NCI-H187 treated with DMSO at 0.1 percent for 48 hours (cell line): ENCODE results near the gene NANOS3.

Experiments used
- DNase-seq: peaks from one replicate; lab custom pipeline; 2025; lab: John Stamatoyannopoulos, UW

Gene NANOS3

DNA sequence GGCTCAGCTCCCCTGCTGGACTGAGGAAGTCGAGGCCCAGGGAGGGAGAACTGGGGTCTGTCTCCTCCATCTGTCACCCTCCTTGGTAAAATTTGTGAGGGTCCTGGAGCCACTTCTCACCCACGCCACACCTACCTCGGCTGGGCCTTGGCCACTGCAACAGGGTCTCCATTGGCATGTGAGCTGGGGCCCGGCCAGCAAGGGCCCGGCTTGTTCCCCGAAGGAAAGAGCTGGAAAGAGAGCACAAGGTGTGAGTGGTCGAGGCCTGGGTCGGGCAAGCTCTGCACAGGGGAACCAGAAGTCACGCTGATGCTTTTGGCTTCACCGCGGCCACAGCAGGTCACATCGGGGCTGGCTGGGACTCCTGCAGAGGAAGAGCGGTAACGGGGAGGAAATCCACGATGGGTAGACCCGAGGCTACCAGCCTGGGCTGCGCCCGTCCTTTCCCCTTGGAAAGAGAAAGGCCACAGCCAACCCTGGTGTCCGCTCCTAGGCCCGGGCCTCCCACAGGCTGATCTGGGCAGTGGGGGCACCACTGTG lies 9.0 kb downstream of the NANOS3 start:
- no peak for DNase-seq

DNA sequence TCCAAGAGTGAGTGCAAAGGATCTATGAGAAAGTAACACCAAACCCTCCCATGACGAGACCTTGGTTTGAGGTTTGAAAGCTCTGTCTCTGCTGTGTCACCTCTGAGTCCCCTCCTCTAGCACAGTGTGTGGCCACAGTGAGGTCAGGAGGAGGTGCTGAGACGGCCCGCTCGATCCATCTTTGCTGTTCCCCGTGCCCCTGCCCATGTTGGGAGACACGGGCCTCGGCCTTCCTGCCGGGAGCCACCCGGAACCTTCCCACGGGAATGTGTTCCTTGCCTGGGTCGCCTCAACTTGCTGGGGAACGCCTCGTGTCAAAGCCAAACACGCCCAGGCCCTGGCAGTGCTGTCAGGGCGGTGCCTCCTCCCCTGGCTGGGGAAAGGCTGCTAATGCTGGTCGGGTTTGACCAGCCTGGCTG lies 10.1 kb downstream of the NANOS3 start:
- DNase-seq = no peak

DNA sequence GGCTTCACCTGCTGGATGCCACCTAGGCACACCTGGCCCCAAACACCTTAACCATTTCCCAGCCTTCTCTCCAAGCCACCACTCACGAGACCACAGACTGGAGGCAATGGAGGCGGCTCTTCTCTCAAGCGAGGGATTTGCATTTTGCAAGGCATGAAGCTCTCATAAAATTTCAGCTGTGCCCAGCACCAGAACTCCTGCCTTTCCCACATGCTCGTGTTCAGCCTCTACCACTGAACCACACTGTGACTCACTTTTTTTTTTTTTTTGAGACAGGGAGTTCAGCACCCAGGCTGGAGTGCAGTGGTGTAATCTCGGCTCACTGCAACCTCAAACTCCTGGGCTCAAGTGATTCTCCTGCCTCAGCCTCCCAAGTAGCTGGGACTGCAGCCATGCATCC lies 10.6 kb downstream of the NANOS3 start:
- no peak for DNase-seq

DNA sequence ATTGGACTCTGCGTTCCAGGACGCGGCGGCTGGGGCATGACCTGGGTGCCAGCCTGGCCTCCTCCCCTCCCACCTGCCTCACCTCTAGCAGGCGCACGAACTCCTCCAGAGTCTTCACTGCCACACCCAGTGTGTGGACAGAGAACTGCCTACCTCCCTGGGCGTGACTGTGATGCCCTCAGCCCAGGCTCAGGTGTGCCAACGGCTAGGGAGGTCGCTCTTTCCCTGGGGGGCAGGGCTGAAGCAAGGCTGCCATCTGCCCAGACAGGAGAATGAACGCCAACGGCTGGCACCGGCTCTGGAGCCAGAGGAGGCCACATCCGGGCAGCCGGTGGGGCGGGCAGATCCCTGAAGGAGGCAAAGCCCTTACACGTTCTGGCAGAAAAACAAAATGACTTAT lies 11.3 kb downstream of the NANOS3 start:
- DNase-seq = no peak

DNA sequence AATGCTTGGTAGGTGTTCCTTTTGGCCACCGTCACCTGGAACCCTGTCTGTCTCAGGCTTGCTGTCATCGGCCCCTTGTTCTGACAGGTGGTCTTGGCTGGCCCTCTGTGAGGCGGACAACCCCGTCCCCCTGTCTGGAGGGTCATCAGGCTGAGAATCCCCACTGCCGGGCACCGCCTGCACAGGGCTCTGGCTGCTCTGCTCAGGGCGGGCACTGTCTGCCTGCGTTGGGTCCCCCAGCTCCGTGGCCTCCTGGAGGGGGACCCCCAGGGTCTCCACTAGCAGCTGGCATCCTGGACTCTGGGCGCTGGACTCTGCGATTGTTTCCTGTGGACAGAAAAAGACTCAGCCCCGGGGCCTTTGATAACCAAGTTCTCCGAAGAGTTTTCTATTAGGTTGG lies 13.2 kb downstream of the NANOS3 start:
- DNase-seq = no peak

DNA sequence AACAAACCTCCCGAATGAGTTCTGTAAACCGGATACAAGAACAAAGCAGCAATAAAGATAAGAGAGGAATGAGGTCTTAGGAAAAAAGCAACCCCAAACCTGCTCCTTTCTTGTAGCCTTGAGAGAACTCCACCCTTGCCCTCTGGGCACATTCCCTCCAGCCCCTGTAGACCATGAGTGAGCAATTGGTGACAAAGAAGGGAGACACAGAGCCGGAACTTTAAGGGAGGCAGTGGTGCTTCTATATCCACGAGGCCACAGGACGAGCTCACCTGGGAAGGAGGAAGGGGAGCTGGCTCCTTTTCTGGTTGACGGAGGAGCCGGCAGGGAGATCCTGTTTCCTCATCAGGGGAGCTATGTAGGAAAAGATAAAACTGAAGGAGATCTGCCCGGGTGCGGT lies 15.9 kb downstream of the NANOS3 start:
- DNase-seq = no peak

DNA sequence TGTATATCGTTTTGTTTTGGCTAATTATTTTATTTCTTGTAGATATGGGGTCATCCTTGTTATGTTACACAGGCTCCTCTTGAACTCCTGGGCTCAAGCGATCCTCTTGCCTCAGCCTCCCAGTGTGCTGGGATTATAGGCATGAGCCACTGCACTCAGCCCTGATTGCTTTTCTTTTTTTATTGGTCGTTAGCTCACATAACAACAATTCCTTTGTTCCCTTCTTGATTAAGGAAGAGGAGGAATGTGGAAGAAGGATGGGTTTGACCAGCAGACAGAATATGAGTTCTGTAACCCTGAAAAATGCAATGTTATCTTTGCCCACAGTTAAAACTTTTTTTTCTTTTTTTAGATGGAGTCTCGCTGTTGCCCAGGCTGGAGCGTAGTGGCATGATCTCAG lies 17.6 kb downstream of the NANOS3 start:
- no peak for DNase-seq

DNA sequence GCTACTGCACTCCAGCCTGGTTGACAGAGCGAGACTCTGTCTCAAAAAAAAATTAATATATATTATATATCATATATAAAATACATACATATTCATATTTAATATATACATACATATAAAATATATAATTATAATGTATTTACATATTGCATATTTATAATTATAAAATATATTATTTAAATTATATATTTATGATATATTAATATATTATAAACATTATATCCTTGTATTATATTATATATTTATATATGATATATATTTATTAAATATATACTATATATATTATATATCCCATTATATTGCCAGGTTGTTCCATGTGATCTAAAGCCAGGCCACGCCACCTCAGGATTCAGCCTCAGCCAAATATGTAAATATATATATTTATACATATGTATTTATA lies 19.3 kb downstream of the NANOS3 start:
- no peak for DNase-seq

DNA sequence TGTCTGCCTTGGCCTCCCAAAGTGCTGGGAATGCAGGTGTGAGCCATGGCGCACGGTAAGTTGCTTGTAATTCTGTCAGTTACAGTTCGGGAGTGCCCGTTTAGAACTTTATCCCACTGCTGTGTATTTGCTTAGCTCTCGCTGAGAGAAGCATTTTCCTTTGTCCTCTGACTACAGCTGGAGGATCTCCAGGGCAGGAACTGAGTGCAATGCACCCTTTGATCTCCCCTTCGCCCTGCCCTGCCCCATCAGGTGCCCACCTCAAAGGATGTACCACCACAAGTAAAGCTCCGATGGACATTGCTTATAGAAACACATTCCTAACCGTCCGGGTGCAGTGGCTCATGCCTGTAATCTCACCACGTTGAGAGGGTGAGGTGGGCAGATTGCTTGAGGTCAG lies 22.5 kb downstream of the NANOS3 start:
- no peak for DNase-seq

DNA sequence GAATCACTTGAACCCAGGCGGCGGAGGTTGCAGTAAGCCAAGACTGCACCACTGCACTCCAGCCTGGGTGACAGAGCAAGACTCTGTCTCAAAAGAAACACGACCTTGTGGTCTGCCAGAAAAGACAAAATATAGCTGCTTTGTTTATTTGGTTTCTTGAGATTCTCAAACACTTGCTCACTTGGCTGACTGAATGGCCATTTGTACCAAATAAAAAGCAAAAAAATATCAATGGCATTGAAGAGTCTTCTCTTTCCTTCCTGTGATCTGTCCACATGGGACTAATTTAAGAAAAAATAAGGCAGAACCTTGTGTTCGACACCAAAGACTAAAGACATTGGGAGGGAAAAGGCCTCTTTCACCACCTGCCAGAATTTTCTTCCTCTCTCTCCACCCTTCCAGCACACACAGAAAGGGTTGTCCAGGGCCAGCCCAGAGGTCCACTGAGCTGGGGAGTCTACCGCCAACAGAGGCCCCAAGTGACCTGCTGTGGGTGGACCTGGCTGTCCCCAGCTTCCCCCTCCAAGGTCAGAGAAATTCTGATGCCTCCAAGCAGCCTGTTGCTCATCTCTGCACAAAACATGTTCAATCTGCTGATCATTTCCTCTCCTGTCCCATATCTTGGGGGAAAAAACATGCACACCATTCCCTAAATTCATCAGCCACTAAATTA lies 23.1 kb downstream of the NANOS3 start:
- DNase-seq = no peak

DNA sequence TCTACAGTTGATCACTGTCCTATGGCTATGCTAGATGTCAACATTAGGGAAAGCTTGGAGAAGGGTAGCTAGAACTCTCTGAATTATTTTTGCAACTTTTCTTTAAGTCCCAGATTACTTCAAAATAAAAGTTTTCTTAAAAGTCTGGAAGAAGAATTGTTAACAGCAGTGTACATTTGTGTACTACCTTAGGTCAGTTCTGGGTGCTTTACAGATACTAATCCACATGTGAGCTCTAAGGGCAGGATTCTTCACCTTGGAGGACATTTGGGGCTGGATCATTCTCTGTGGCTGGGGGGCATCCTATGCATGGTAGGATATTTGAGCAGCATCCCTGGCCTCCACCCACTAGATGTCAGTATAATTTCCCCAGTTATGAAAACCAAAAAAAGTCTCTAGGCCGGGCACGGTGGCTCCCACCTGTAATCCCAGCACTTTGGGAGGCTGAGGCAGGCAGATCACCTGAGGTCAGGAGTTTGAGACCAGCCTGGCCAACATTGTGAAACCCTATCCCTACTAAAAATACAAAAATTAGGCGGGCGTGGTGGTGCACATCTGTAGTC lies 26.1 kb downstream of the NANOS3 start:
- no peak for DNase-seq

DNA sequence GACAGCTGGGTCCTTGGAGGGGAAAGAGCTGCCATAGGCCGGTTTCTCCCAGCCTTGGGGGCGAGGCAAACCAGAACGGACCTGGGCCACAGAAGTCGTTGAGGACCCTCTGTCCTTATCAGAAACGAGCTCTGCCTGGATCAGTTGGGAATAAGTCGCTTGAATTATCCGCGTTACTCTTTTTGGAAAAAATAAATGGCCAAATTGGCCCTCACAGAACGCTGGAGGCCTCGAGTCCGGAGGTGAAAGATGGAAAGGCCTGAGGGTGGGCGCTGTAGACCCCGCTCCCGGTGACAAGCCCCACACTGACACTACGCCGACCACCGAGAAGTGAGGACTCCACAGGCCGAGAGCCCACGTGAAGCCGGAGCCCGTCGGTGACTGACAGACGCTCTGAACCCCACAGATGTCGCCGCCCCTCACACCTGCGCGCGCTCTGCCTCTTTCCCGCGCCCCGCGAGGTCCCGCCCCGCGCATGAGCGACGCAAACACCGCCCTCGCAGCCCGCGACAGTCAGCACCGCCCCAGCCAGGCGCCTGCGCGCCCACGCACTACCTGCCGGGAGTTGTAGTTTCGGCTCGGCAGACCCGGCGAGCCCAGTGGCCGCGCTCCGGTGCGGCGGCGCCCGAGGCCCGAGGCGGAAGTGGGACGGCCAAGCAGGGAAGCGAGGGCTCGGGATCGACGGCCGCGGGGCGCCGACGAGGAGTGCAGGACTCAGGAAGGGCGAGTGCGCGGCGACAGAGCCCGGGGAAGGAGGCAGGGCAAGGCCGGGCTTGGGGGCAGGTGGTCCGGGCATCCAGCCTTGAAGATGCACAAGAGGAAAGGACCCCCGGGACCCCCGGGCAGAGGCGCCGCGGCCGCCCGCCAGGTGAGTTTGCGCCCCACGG lies 28.9 kb downstream of the NANOS3 start, which contains the start of the genes BRME1 and CC2D1A:
TSS of gene BRME1 (minus strand) at position 484 of the 887 bp plus-strand sequence. CDS start 1,225 bp downstream, outside the sequence.
TSS of gene CC2D1A (plus strand) at position 568 of the 887 bp plus-strand sequence. CDS start at position 809, 241 bp downstream.
- DNase-seq = no peak

DNA sequence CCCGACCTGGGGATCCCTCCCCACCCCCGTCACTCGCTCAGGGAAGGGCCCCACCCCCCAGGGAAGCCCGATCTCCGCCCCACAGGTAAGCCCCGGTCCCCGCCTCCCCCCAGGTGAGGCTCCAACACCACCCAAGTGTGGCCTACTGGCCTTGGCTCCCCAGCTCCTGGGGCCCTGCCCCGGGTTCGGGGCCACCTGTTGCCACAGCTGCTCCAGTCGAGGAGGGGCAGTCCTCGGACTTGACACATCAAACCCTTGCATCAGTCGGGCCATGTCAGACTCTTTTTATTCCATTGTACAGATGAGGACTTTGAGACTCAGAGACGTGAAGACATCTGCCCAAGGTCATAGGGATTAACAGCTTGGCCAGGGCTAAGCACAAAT lies 29.6 kb downstream of the NANOS3 start:
- no peak for DNase-seq

DNA sequence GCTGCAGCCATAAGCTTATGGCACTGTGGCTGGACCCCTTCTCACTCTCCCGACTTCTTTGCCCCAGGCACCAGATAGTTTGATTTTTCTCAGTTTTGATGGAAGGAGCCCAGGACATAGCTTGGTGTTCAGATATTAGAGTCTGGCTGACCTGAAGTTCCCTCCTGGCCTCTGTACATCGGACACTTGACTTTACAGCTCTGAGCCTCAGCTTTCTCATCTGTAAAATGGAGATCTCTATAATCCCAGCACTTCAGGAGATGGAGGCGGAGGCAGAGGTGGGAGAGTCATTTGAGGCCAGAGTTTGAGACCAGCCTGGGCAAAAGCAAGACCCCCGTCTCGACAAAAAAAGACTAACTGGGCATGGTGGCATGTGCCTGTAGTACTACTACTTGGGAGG lies 30.0 kb downstream of the NANOS3 start:
- DNase-seq = no peak

DNA sequence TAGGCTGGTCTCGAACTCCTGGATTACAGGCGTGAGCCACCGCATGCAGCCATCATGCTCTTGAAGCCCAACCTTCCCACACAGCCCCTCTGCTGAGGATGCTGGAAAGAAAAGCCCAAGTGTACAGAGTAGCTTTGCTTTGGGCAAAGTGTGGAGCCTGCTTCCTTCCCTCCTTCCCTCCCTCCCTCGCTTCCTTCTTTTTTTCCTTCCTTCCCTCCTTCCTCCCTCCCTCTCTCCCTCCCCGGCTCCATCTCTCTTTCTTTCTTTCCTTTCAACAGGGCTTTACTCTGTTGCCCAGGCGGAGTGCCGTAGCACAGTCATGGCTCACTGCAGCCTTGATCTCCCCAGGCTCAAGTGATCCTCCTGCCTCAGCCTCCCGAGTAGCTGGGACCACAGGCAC lies 31.7 kb downstream of the NANOS3 start:
- DNase-seq = no peak

DNA sequence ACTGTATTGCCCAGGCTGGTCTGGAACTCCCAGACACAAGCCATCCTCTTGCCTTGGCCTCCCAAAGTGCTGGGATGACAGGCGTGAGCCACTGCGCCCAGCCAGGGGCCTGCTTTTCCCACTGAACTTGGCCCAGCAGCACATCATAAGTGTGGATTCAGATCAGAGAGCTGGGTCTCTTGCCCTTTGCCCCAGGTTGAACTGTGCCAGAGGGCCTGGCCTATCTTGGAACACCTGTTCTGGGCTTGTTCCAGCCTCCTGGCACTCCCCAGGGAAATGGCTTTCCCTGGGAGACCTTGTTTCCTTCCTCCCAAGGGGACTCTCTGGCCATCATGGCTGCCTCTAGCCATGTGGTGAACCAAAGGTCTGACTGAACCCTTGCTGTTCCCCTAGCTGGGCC lies 32.5 kb downstream of the NANOS3 start:
- no peak for DNase-seq

DNA sequence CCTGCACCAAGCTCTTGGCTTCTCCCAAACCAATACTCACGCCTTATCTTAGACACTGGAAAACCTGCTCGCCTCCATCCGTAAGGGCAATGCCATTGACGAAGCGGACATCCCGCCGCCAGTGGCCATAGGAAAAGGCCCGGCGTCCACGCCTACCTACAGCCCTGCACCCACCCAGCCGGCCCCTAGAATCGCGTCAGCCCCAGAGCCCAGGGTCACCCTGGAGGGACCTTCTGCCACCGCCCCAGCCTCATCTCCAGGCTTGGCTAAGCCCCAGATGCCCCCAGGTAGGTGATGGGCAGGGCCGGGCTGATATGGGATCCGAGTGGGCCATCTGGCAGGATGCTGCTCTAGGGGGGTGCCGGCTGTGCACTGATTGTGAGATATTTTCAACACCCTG lies 36.4 kb downstream of the NANOS3 start:
- no peak for DNase-seq

DNA sequence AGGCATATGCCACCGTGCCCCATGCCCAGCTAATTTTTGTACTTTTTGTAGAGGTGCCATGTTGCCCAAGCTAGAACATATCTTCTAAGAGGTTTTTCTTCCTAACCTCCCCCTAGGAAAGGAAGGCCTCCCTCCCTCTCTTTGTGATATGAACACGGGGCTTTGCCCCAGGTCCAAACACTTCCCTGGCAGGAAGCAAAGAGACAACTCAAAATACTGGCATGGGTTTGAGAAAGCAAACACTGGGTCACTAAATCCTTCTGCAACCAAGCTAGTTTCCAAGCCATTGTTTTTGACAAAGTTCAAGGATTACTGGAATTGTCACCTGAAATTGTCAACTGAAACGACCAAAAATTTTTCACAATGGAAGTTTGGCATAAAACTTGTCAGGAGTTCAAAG lies 37.8 kb downstream of the NANOS3 start:
- DNase-seq = no peak

DNA sequence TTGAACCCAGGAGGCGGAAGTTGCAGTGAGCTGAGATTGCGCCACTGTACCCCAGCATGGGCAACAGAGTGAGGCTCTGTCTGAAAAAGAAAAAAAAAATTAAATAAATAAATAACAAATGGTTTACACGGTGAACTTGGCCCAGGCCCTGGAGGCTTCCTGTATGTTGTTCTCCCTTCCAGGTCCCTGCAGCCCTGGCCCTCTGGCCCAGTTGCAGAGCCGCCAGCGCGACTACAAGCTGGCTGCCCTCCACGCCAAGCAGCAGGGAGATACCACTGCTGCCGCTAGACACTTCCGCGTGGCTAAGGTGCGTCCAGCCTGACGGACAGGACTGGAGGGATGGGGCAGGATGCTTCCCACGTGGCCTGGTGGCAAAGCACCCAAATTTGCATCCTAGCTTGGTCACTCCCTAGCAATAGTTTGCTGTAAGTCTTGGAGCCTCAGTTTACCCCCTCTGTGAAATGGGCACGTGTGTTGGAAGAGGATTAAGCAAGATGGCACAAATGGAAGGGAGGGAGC lies 41.0 kb downstream of the NANOS3 start:
- DNase-seq = no peak

DNA sequence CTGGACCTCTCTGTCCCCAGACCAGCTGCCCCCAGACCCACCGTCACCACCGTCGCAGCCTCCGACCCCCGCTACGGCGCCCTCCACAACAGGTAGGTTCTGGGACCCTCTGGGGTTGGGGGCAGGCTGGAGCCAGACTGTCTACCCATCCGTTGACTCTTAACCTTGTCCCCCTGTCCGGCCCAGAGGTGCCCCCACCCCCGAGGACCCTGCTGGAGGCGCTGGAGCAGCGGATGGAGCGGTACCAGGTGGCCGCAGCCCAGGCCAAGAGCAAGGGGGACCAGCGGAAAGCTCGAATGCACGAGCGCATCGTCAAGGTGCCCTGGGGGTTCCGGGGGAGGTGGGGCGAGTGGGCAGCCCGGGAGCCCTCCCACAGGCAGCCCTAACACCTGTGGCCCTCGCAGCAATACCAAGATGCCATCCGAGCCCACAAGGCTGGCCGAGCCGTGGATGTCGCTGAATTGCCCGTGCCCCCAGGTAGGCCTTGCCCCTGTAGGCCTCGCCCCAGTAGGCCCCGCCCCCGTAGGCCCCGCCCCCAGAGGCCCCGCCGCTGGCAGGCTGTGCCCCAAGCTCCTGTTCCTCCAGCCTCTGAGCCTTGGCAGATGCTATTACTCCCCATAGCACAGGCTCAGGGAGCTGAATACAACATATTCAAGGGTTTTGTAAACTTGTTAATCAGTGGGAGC lies 41.9 kb downstream of the NANOS3 start:
- no peak for DNase-seq

DNA sequence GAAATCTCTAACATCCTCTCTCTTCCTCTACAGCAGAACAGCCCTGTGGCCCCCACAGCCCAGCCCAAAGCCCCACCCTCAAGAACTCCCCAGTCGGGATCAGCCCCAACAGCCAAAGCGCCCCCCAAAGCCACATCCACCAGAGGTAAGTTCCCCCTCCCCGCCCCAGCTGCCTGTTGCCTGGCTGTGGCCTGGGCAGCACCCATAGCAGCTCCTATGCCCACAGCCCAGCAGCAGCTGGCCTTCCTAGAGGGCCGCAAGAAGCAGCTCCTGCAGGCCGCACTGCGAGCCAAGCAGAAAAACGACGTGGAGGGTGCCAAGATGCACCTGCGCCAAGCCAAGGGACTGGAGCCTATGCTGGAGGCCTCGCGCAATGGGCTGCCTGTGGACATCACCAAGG lies 43.6 kb downstream of the NANOS3 start:
- DNase-seq = no peak
